Stimulated activated CD4-positive, alpha-beta T cell treated with anti-CD3 and anti-CD28 coated beads, Interleukin-4, amount 100 ng/mL, for 1 hour (primary cell): ENCODE results near the gene MRGPRD.
"Not testable (repeated sequence)": the region's sequence is repeated elsewhere in the genome, so short reads cannot be mapped to it uniquely, and the experiment has no call there.

Source experiments
- DNase-seq: peaks from one replicate; pipeline ENCODE4 v3.0.0-alpha.2; 2020

MRGPRD gene

DNA sequence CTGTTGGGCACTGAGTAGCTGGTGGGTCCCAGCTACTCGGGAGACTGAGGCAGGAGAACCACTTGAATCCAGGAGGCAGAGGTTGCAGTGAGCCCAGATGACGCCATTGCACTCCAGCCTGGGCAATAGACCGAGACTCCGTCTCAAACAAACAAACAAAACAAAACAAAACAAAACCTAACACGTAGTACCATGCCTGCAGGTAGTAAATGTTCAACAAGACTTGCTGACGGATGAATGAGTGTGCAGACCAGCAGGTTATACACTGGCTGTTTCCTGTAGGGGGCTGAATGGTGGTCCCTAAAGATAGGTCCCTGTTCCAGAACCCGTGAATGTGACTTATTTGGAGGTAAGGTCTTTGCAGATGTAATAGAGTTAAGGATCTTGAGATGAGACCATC is 12.8 kb upstream of the MRGPRD start:
- no peak for DNase-seq

DNA sequence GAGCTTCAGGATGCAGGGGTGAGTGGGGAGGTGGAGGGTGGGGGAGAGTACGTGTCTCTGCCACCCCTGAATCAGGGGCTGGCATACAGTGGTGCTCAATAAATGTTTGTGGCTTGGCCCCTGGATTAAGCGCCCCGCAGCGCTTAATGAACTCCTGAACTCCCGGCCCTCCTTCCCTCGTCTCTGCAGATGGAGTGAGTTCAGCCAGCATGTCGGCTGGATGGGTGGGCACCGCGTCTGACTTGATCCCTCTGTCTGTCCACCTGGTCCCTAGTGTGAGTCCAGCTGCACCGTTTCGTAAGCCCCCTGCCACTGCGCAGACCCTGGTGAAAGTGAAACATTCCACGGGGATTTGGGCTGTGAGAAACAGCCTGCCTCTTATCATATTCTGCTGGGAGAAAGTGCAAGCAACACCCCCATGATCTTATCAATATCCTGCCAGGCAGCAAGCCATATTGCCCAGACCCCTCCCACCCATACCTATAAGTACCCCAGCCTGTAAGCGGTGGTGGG is 12.0 kb upstream of the MRGPRD start:
- no peak for DNase-seq

DNA sequence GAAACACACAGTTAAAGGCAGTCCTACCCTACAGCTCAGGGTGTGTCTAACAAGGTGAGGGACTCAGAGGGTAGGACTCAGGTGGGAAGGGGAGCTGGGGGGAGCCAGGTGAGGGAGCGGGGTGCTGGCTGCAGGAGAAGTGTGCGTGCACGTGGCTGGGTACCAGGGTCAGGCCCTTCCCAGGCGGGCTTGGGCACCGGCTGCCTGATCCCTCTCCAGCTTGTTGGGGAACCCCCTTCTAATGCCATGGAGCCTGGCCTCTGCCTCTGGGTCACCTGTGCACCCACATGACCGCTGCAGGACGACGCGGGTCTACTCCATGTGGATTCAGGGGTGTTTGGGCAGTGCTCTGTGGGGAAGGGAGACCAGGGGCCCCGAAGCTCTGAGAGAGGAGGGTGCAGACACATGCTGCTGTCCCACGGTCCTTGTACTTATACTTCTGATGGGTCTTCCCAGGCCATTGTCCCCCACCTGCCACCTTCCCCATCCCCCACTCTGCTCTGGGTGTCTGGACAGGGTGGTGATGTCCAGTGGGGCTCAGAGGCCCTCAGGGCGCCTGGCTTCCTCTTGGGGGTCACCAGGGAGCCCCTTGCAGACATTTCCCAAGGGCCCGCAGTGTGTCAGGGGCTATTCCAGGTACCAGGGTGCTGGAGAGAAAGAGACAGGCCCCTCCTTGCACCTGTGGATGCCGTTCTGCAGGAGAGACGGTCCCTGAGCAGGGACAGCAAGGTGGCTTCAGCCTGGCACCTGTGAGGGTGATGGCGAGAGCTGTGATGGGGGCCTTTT is 10.4 kb upstream of the MRGPRD start:
- DNase-seq = no peak

DNA sequence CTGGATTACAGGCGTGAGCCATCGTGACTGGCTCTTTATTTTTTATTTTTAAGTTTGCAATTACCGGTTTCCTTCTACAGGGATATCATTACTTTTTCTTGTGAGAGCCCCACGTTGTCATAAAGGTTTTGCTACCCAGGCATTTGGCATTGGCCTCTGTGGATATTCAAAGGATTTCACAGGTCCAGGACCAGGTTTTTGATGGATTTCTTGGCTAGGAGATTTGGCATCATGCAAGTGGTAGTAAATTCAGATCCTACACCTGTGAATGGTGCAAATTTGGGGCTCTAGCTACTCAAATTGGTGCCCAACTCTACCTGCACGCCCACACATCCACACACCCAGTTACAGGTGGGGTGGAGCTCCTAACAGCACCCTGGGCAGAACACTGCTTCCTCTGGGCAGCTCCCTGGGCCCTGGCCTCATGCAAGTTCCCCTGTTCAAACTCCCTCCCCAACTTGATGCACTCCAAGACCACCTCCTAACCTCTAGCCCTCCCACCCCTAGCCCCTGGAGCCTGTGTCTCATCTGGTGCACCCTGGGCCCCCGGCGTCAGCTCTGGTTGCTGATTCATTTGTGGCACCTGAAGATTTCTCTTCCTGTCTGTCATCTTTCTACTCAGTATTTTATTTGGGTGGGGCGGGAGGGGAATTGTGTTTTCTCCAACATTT is 9.3 kb upstream of the MRGPRD start:
- DNase-seq = no peak

DNA sequence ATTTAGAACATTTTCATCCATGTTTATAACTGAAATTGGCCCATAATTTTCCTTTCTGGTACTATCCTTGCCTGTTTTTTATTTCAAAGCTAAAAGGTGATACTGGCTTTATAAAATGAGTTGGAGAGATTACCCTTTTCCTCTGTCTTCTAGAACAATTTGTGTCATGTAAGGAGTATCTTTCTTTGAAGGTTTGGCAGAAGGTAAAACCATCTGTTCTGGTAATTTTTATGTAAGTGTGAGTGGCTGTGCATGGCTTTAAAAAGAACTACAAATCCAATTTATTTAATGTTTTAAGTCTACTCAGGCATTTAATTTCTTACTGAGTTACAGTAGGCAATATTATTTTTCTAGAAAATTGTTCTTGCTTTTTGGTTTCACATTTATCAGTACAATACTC is 7.7 kb upstream of the MRGPRD start:
- no peak for DNase-seq

DNA sequence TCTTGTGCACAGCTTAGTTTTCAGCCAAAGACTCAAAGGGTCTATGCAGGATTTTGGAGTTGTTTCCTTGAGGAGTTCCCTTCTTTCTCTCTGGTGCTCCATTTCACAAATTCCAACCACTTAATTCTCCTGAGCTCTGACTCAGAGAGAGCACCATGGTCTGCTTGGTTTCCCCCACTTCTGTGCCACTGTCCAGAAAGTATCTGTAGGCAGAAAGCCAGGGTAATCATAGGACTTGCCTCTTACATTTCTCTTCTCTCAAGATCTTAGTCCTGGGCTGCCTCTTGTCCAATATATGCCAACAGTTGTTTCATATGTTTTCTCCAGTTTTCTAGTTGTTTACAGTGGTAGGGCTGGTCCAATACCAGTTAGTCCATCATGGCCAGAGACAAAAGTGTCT is 6.4 kb upstream of the MRGPRD start:
- no peak for DNase-seq

DNA sequence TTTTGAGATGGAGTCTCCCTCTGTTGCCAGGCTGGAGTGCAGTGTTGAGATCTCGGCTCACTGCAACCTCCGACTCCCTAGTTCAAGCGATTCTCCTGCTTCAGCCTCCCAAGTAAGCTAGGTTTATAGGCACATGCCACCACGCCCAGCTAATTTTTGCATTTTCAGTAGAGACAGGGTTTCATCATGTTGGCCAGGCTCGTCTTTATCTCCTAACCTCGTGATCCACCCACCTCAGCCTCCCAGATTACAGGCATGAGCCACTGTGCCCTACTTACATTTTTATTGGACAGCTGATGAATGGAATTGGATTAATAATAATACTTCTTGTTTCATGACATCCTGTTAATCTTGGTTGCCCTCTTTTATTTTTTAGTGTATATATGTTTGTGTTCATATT is 3.0 kb upstream of the MRGPRD start:
- DNase-seq = no peak

DNA sequence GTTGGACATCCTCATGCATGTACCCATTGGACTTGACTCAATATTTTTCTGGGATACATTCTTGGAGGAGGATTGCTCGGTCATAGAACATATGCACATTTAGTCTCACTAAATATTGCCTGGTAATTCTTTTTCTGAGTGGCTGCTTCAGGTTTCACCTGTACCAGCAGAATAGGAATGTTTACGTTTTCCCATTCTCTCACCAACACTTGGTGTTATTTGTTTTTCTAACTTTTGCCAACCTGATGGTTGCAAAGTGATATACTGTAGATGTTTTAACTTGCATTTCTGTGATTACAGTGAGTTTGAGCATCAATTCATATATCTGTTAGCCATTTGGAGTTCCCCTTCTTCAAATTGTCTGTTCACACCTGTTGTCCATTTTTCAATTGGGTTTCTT is 1.3 kb upstream of the MRGPRD start:
- no peak for DNase-seq

DNA sequence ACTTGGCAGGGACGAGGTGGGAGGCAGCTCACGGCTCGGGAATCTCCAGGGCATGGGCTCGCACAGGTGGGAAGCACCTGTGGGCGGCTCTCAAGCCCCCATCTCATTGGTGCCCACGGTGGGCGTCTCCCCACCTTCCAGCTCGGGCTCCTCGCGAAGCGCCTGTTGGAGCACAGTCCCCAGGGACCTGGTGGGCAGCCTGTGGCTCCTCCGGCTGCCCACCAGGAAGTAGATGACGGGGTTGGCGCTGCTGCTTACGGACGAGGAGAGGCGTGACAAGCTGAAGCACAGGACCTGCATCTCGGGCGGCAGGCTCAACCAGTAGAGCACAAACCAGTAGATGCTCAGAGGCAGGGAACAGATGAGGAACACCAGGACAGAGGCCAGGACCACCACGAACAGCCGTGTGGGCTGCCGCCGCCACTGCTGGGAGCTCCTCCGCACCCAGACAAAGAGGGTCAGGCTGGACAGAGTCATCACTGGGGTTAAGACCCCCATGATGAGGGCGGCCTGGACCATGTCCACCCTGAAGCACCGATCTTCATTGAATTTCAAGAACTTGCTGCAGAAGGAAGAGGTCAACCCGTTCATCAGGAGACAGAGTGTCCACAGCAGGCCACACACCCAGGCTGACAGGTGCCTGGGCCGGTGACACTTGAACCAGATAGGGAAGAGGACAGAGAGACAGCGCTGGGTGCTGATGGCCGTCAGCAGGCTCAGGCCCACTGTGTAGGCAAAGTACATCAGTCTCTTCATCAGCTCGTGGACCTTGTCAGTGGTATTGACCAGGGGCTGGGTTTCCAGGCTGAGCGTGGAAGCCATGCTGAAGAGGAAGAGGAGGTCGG is 633 bp downstream of the MRGPRD start:
- no peak for DNase-seq

DNA sequence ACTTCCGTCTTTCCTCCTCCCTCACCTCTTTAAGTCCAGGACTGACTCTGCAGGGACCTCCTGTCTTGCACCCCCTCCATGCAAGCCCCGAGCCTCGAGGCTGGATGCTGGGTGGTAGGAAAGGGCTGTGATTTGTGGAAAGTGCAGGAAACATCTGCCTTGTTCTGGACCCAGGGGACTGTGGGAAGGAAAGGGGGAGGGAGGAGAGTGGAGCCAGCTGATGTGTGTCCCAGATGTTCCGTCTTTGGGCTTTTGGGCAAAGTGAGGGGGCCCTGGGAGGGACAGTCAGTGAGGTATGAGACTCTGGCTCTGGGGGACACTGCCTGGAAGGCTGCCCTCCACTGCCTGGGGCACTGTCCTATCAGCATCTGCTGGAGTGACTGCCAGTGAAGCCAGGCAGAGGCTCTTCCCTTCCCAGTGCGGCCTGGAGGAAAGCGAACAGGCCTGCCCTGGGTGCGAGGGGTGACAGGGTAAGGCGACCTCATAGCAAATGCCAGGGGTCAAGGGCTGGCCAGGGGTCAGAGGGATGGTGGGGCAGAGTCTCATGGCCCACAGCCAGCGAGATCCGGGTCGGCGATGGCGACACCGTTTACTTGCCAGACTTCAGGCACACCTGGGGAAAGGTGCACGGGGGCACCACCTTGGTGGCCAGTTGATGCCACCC is 1.7 kb downstream of the MRGPRD start:
- no peak for DNase-seq

DNA sequence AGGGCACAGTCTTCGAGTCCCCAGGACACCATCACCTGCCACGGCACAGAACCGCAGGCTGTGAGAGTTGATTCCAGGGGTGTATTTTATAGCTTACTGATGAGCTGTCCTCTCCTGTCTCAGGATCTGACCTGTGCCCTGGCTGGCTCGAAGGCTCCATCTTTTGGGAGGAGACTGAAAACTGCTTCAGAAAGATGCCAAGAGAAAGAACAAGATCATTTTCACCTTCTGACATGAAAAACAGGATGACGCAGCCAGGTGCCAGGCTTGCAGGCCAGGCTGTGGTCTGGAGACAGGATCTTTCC is 2.2 kb downstream of the MRGPRD start:
- DNase-seq = no peak

DNA sequence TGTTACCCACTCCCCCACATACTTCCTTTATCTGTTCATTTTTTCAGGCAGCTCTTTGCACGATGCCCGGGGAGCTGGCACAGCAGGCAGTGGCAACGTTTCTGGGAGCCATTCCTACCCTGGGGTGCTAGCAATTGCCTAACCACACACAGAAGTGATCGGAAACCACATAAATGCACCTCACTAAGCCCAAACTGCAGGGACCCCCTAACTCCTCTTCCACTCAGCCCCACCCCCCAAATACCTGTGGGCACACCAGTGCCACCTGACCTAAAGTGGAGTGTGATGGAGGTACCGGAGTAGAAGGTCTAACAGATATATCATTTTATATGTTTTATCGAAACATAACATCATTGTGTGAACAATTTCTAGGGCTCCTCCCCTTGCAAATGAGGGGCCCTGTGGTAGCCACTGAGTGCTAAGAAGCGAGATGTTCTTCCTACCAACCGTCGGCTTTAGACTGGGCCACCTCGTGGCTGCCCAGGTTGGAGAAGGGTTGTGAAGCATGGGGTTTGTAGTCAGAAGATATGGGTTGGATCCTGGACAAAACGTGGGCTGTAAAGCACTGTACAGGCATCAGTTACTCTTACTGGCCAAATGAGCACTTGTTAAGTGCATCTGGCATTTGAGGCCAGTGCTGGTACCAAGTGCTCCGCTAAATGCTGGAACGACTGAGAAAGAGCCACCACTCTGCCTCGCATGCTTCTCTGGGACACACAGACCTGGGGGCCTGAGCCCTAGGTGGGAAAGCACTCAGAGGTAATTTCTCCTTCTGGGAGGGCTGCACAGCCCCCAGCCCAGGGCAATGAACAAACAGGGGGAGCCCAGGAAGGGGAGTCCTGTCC is 2.8 kb downstream of the MRGPRD start:
- no peak for DNase-seq

DNA sequence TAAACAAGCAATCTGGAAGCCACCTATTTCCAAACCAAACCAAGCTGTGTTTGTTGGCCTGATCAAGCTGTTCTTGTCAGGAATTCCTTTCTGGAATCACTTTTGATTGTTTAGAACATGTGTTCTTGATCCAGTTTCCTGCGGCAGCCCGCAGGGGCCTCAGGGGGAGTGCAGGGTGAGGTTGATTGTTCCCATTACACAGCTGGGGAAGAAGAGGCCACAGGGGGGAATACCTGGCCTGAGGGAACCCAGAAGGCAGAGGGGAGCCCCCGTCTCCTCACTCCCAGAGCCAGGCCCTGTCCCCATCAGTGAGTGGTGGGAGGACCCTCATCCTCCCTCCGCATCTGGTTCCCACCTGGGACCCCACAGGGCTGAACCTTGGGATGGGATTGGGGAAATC is 4.2 kb downstream of the MRGPRD start:
- DNase-seq = no peak

DNA sequence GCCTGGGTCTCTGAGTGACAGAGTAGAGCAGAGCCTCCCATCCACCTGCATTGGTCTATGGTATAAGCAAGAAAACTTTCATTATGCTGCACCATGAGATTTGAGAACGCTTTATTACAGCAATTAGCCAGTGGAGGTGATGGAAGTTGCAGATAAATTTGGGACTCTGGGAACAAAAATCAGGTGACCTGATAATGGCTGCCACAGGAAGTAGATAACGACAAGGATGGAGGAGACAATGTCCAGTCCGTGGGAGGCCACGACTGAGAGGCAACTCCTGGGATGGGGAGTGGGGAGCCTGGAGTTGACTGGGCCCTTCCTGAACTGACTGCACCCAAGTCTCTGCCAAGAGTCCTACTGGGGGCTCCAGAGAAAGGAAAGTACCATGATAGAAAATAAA is 4.7 kb downstream of the MRGPRD start:
- DNase-seq = no peak

DNA sequence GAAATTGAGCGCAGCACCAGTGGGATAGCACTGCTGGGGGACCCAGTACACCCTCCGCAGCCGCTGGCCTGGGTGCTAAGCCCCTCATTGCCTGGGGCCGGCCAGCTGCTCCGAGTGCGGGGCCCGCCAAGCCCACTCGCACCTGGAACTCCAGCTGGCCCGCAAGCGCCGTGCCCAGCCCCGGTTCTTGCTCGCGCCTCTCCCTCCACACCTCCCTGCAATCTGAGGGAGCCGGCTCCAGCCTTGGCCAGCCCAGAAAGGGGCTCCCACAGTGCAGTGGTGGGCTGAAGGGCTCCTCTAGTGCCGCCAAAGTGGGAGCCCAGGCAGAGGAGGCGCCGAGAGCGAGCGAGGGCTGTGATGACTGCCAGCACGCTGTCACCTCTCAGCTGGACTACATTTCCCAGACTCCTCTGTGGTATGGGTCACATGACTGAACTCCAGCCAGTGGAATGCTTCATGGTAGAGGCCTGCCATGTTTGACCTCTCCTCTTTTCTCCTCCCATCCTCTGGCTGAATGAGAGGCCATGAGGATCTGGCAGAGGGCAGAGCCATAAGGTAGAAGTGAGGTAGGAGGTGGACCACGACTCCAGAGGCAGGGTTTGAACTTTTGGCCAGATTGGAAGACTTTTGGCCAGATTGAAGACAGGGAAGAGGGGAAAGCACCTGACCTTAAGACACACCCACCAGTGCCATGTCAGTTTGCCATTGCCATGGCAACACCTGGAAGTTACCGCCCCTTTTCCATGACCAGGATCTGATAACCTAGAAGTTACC is 6.2 kb downstream of the MRGPRD start:
- no peak for DNase-seq

DNA sequence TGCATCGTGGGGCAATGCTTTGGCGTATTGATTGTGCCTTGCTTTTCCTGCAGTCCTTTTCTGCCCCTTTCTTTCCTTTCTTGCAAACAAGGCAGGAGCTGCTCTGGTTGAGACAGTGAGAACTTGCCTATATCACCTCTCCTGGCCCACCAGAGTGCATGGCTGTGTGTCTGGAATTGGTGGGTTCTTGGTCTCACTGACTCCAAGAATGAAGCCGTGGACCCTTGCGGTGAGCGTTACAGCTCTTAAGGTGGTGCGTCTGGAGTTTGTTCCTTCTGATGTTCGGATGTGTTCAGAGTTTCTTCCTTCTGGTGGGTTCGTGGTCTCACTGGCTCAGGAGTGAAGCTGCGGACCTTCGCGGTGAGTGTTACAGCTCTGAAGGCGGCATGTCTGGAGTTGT is 7.1 kb downstream of the MRGPRD start:
- DNase-seq = not testable (repeated sequence)

DNA sequence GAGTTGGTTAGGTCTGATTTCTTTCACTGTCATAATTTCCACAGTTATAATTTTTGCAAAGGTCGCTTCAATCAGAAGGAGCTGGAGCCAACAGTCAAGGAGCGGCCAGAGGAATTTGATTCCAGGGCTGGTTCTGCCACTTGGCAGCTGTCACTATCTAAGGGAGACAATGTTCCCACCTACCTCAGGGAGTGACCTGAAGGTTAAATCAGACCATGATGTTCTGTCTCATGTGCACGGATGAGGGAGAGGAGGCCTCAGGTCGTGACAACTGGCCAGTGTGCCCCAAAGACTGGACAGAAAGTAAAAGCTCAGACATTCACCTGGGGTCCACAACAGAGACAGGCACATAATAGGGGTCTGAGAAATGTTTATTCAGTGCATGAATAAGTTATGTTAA is 7.6 kb downstream of the MRGPRD start:
- no peak for DNase-seq

DNA sequence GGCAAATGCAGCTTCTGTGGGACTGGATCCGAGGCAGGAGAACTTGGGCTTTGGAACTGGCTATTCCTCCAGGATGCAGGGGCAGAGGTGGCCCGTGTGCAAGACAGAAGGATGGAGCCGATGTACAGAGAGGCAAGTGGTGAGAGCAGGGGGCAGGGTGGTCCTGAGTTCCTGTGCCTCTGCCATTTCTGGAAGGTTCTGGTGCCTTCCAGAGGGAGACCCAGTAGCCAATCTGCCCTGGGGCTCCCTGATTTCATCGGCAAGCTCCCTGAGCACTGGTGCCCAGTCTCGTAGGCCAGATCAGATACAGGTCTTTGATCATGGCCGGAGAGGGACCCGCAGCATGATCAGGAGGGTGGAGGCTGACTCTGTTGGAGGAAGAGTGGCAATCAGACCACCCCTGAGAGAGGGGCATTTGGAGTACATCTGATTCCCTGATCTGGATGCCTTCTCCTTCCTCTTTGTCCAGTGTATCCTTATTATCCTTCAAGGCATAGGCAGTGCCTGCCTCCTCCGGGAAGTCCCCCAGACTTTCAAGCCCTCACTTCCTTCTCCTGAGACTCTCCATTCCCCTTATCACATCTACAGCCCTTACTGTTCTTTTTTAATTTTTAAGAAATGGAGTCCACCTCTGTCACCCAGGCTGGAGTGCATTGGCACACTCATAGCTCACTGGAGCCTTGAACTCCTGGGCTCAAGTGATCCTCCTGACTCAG is 9.7 kb downstream of the MRGPRD start:
- no peak for DNase-seq

DNA sequence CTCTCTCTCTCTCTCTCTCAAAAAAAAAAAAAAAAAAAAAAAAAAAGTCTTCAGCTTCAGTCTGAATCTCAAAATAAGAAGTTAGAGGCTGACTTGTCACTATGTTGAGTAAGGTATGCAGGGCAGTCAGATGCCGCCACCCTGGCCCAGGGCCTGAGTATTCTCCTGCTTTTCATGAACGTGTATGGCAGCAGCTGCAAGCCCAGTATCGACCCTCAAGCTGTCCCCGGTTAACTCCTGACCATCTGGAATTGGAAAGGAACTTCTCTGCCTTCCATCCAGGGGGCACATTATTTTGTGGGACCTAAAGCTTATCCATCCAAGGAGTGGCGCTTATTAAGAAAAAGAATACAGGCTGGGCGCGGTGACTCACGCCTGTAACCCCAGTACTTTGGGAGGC is 11.4 kb downstream of the MRGPRD start:
- DNase-seq = no peak

DNA sequence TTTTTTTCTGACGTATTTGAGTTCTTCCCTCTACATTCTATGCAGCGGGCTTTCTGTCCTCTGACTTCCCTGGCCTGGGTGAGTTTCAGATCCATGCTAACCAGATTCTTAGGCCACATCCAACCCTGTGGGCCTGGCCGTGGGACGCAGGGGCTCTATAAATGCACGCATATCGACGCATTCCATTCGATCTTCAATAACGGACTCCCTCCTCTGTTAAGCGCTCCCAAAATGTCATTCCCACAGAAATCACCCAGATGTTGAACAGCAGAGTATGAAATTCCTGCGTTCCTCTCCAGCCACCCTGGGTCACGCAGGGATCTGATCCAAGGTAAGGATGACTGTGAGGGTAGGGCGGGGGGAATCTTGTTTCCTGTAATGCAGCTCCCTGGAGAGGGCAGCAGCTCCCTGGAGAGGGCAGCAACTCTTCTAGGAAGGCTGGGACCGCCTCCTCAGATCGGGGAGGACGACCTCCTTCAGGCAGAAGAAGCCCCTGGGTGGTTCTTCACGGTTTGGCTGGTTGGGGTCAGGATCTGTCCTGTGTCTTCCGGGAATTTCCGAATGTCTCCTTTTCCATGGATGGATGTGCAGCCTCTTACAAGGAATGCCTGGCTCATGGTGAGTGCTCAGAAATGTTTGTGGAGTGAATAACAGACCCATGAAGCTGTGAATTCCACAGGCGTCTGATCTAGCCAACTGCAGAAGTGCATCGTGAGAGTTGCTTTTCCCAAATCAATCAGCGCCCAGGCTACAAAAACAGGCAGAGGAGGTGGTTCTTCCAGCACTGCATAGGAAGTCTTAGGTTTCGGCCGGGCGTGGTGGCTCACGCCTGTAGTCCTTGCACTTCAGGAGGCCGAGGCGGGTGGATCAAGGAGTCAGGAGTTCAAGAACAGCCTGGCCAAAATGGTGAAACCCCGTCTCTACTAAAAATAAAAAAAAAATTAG is 12.2 kb downstream of the MRGPRD start:
- no peak for DNase-seq
